ENCODE results near the gene STXBP4.
A peak's percentile ranks its signal among the peaks of the same experiment; 100 is the strongest.

The STXBP4 gene

GRCh38 chr17:54933921-54934320 is 34.6 kb upstream of the STXBP4 start:
- H3K4me3 ChIP-seq (ENCODE audit: low read depth, low read length): no peak overlapping the region
- TF ChIP-seq, protein P1, sequence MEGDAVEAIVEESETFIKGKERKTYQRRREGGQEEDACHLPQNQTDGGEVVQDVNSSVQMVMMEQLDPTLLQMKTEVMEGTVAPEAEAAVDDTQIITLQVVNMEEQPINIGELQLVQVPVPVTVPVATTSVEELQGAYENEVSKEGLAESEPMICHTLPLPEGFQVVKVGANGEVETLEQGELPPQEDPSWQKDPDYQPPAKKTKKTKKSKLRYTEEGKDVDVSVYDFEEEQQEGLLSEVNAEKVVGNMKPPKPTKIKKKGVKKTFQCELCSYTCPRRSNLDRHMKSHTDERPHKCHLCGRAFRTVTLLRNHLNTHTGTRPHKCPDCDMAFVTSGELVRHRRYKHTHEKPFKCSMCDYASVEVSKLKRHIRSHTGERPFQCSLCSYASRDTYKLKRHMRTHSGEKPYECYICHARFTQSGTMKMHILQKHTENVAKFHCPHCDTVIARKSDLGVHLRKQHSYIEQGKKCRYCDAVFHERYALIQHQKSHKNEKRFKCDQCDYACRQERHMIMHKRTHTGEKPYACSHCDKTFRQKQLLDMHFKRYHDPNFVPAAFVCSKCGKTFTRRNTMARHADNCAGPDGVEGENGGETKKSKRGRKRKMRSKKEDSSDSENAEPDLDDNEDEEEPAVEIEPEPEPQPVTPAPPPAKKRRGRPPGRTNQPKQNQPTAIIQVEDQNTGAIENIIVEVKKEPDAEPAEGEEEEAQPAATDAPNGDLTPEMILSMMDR (IDR thresholded peaks at IDR 0.05; ENCODE audit: low read depth, low read length): no peak
- DNase-seq (ENCODE audit: low read depth, low spot score): no peak
- in situ Hi-C loops (cut with HindIII; ENCODE audit: low sequenced_read_pairs): no loop called here

DNA sequence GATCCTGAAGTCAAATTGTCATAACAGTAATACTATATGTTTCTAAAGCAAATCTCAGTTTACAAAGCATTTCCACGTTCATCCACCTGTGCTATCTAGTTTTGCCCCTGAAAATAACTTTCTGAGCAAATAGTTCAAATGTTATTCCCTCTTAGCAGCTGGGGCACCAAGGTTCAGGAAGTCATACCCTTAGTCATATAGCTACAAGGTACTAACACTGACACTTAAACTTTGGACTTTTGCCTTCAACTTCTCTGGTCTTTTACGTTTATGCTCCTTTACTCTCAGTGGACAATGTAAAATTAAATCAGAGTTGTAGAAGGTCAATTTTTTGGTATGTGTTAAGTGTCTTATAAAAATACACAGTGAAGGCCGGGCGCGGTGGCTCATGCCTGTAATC is 33.1 kb upstream of the STXBP4 start:
- TF ChIP-seq, protein P1 (IDR thresholded peaks at IDR 0.05; ENCODE audit: low read depth, low read length): no peak
- H3K4me3 ChIP-seq (ENCODE audit: low read depth, low read length): no peak overlapping the region
- in situ Hi-C loops (cut with HindIII; ENCODE audit: low sequenced_read_pairs): no loop called here
- DNase-seq (ENCODE audit: low read depth, low spot score): no peak

- H3K4me3 ChIP-seq (ENCODE audit: low read depth, low read length): no peak overlapping the region
- TF ChIP-seq, protein P1 (IDR thresholded peaks at IDR 0.05; ENCODE audit: low read depth, low read length): no peak
- in situ Hi-C loops (cut with HindIII; ENCODE audit: low sequenced_read_pairs): no loop called here
- DNase-seq (ENCODE audit: low read depth, low spot score): no peak
Observed at GRCh38 chr17:54937018-54937417, 31.5 kb upstream of the STXBP4 start.

DNA sequence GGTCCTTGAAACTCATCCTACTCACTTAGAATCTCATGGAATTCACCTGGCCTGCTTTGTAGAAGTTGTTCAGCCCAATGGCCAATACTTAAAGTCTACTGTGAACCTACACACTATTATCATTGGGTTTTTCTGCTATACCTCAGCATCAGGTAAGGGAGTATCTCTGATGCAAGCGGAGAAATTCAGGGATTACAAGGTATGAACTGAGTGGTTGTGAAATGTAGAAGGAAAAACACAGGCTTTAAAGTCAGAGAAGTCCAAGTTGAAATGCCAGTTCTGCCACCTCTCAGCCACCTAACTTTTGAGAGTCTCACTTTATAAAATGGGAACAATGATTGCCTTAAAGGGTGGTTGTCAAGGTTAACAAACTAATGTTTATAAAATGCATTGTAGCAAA is 31.1 kb upstream of the STXBP4 start:
- in situ Hi-C loops (cut with HindIII; ENCODE audit: low sequenced_read_pairs): no loop called here
- TF ChIP-seq, protein P1 (IDR thresholded peaks at IDR 0.05; ENCODE audit: low read depth, low read length): no peak
- H3K4me3 ChIP-seq (ENCODE audit: low read depth, low read length): no peak overlapping the region
- no peak for DNase-seq (ENCODE audit: low read depth, low spot score)

- in situ Hi-C loops (cut with HindIII; ENCODE audit: low sequenced_read_pairs): no loop called here
- H3K4me3 ChIP-seq (ENCODE audit: low read depth, low read length): no peak overlapping the region
- no peak for DNase-seq (ENCODE audit: low read depth, low spot score)
- TF ChIP-seq, protein P1 (IDR thresholded peaks at IDR 0.05; ENCODE audit: low read depth, low read length): no peak
Observed at GRCh38 chr17:54941285-54941684, 27.3 kb upstream of the STXBP4 start.

DNA sequence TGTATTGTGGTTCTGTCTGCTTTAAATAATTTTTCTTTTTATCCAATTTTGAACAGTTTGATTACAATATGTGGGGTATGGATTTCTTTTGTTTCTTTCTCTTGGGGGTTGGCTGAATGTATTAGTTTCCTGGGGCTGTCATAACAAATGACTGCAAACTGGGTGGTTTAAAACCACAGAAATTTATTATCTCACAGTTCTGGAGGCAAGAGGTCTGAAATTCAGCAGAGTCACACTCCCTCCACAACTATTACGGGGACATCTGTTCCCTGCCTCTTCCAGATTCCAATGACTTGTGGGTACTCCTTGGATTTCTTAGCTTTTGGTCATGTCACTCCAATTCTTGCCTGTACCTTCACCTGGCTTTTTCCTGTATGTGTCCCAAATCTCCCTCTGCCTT is 23.8 kb upstream of the STXBP4 start:
- peak; percentile 43 for DNase-seq (ENCODE audit: low read depth, low spot score)

More for the DNA sequence above, 23.8 kb upstream of the STXBP4 start:
- in situ Hi-C loops (cut with HindIII; ENCODE audit: low sequenced_read_pairs): no loop called here
- no peak overlapping the region for H3K4me3 ChIP-seq (ENCODE audit: low read depth, low read length)
- TF ChIP-seq, protein P1 (IDR thresholded peaks at IDR 0.05; ENCODE audit: low read depth, low read length): no peak

Measured in astrocyte of the spinal cord (primary cell).